ENCODE measurements around the gene RAB3IP. TPM values are rescaled to one million over a fixed set of nuclear protein-coding genes. Genes with fewer than 3 reads are reported as not detected.
"Not testable (repeated sequence)": the region's sequence is repeated elsewhere in the genome, so short reads cannot be mapped to it uniquely, and the experiment has no call there.

Gene RAB3IP
- total RNA-seq, 1 donor from 2014 or later, result 36.1 TPM

DNA sequence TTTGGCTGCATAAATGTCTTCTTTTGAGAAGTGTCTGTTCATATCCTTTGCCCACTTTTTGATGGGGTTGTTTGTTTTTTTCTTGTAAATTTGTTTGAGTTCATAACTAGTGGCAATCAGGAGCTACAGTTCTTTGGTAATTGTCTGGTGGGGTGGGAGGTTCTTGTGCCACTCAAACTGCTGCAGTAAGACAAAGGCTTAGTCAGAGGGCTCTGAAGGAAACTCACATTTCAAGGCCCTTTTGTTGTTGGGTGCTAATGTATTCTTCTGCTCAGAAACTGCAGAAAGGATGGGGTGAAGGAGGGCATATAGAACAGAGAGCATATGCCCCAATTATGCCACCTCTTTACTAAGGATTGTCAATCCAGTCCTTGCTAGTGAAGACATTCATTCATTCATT lies 108.3 kb downstream of the RAB3IP start:
- no peak for DNase-seq (ENCODE audit: low spot score)
- intact Hi-C loops (cut with micrococcal nuclease), result no loop called here
- H3K27ac Mint-ChIP-seq, result no peak overlapping the region
- H3K4me3 Mint-ChIP-seq, result no peak overlapping the region
- no peaks in the 10 kb centered on the region for H3K9me3 Mint-ChIP-seq
- no peaks in the 10 kb centered on the region for H3K4me1 Mint-ChIP-seq (ENCODE audit: low read depth)
- no peaks in the 10 kb centered on the region for H3K27me3 Mint-ChIP-seq (ENCODE audit: insufficient read depth)
- H3K36me3 Mint-ChIP-seq (ENCODE audit: low read depth), result no peaks in the 10 kb centered on the region

DNA sequence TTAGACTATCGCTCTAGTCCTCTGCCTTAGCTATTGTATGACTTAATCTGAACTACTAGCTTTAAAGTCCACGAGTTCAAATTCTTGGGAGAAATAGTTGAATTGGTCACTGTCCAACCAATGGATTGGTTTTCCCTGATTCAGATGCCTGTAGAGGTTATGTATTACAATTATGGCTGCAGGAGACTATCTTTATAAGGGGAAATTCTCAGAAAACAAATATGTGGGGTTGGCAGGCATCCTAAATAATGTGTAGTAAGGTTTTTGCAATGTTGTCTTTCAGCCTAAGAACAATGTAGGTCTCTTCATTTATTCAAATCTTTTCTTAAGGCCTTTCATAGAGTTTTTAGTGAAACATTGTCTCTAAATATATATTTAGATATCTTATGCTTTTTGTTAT lies 113.3 kb downstream of the RAB3IP start:
- no peak overlapping the region for H3K27ac Mint-ChIP-seq
- no peak overlapping the region for H3K4me3 Mint-ChIP-seq
- no peaks in the 10 kb centered on the region for H3K36me3 Mint-ChIP-seq (ENCODE audit: low read depth)
- H3K27me3 Mint-ChIP-seq (ENCODE audit: insufficient read depth), result no peaks in the 10 kb centered on the region
- DNase-seq (ENCODE audit: low spot score), result no peak
- intact Hi-C loops (cut with micrococcal nuclease), result no loop called here
- peaks cover 3% of the 10 kb centered on the region for H3K9me3 Mint-ChIP-seq
- H3K4me1 Mint-ChIP-seq (ENCODE audit: low read depth), result no peaks in the 10 kb centered on the region

DNA sequence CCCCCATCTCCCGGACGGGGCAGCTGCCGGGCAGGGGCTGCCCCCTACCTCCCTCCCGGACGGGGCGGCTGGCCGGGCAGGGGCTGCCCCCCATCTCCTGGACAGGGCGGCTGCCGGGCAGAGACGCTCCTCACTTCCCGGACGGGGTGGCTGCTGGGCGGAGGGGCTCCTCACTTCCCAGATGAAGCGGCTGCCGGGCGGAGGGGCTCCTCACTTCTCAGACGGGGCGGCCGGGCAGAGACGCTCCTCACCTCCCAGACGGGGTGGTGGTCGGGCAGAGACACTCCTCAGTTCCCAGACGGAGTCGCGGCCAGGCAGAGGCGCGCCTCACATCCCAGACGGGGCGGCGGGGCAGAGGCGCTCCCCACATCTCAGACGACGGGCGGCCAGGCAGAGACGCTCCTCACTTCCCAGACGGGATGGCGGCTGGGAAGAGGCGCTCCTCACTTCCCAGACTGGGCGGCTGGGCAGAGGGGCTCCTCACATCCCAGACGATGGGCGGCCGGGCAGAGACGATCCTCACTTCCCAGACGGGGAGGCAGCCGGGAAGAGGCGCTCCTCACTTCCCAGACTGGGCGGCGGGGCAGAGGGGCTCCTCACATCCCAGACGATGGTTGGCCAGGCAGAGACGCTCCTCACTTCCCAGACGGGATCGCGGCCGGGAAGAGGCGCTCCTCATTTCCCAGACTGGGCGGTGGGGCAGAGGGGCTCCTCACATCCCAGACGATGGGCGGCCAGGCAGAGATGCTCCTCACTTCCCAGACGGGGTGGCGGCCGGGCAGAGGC lies 114.7 kb downstream of the RAB3IP start:
- H3K9me3 Mint-ChIP-seq; intact Hi-C loops (cut with micrococcal nuclease); H3K27ac Mint-ChIP-seq: not testable (repeated sequence)

DNA sequence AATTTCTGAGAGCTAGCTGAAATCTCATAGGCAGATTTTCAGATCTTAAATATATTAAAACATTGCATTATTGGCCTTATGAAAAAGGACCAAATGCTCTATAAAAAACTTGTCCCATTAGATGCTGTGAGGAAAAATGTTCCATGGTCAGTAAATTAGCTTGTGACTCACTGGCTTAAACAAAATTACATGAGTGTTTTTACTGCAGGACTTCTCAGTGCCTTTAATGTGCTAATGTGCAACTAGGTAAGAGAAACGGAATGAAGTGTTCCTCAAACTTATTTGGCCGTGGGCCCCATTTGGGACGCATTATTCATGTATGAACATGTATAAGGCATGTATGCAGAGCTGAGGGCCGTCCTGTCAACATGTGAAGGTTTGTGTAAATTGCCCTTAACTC lies 128.0 kb downstream of the RAB3IP start:
- intact Hi-C loops (cut with micrococcal nuclease), result no loop called here
- Mint-ChIP-seq H3K27ac (no peak overlapping the region), H3K27me3 (ENCODE audit: insufficient read depth) (peaks cover 3% of the 10 kb centered on the region), H3K36me3 (ENCODE audit: low read depth) (no peaks in the 10 kb centered on the region), H3K9me3 (no peaks in the 10 kb centered on the region), H3K4me1 (ENCODE audit: low read depth) (no peaks in the 10 kb centered on the region), H3K4me3 (no peak overlapping the region)
- no peak for DNase-seq (ENCODE audit: low spot score)

More for the DNA sequence above, 114.7 kb downstream of the RAB3IP start:
- H3K27me3 Mint-ChIP-seq (ENCODE audit: insufficient read depth); H3K4me3 Mint-ChIP-seq; H3K36me3 Mint-ChIP-seq (ENCODE audit: low read depth); DNase-seq (ENCODE audit: low spot score); H3K4me1 Mint-ChIP-seq (ENCODE audit: low read depth): not testable (repeated sequence)

DNA sequence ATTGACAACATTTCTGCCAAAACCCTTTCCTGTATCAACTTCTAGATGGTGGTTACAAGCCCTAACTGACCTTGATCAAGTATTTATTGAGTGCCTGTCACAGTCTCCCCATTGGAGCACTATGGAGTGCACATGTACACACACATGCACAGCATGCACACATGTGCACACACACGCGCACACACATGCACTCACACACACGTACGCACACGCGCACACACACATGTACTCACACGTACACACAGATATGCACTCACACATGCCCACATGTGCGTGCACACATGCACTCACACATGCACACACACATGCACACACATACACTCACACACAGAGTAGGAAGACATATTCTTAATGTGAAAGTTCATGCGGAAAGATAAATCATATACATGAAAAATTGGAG lies 130.0 kb downstream of the RAB3IP start:
- intact Hi-C loops (cut with micrococcal nuclease), result no loop called here

DNA sequence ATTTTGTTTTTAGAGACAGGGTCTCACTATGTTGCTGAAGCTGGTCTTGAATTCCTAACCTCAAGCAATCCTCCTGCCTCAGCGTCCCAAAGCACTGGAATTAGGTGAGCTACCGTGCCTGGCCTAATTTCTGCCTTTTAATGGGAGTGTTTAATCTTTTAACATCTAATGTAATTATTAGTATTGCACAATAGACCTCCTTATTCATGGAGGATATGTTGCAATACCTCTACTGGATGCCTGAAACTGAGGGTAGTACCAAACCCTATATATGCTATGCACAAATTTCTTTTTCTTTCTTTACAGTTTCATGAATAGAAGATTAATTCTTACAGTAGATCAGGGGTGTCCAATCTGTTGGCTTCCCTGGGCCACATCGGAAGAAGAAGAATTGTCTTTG lies 134.1 kb downstream of the RAB3IP start:
- Mint-ChIP-seq H3K4me1 (ENCODE audit: low read depth) (no peaks in the 10 kb centered on the region), H3K27ac (no peak overlapping the region), H3K4me3 (no peak overlapping the region), H3K9me3 (no peaks in the 10 kb centered on the region), H3K36me3 (ENCODE audit: low read depth) (no peaks in the 10 kb centered on the region), H3K27me3 (ENCODE audit: insufficient read depth) (peaks cover 6% of the 10 kb centered on the region)
- no peak for DNase-seq (ENCODE audit: low spot score)
- intact Hi-C loops (cut with micrococcal nuclease), result no loop called here

More for the DNA sequence above, 130.0 kb downstream of the RAB3IP start:
- H3K27me3 Mint-ChIP-seq (ENCODE audit: insufficient read depth), result peaks cover 3% of the 10 kb centered on the region
- H3K4me3 Mint-ChIP-seq, result no peak overlapping the region
- H3K36me3 Mint-ChIP-seq (ENCODE audit: low read depth), result no peaks in the 10 kb centered on the region
- no peaks in the 10 kb centered on the region for H3K9me3 Mint-ChIP-seq
- no peak overlapping the region for H3K27ac Mint-ChIP-seq
- no peaks in the 10 kb centered on the region for H3K4me1 Mint-ChIP-seq (ENCODE audit: low read depth)
- no peak for DNase-seq (ENCODE audit: low spot score)

Other genes with a start within 250 kb of the RAB3IP start
- 442 and 447 TPM in 2 replicates for gene CCT2, start 153.4 kb upstream of the RAB3IP start, total RNA-seq
- not detected in 2 replicates for gene LRRC10, start 128.0 kb upstream of the RAB3IP start, total RNA-seq
- not detected in 2 replicates for gene BEST3, start 39.6 kb upstream of the RAB3IP start, total RNA-seq
- gene MYRFL, start 86.4 kb downstream of the RAB3IP start, total RNA-seq, result not detected in 2 replicates

Measured in activated T-helper 1 cell treated with anti-CD3 and anti-CD28 coated beads, Interleukin-12 subunit alpha, Interleukin-12 subunit beta, Interleukin-2, Interleukin-4 antibody, amounts not matched to agents 30 ng/mL and 10 ng/mL and 1 ng/mL, durations not matched to agents 14 hours and 24 hours and 36 hours (primary cell).